Caco-2 (cell line): ENCODE data around the gene RTN4RL1. TPM values are rescaled to one million over a fixed set of nuclear protein-coding genes. Genes with fewer than 3 reads are reported as not detected.

ENCODE experiments used
- BruUV-seq: library from RNA; stranded (reverse); fragments of 400-500 nt; replicated peaks from 2 replicates; lab custom pipeline; 2021; lab: Mats Ljungman, UMichigan
- CTCF ChIA-PET: fragments of 300-600 bp; sonication (Branson Sonifier 250); formaldehyde crosslinking; loops from one replicate; lab custom pipeline; 2022; ENCODE audit warnings: antibody characterized with exemption; lab: Charles Lee
- POLR2A ChIA-PET: fragments of 300-600 bp; sonication (Branson Sonifier 250); formaldehyde crosslinking; loops from one replicate; lab custom pipeline; 2022; ENCODE audit warnings: antibody characterized with exemption; lab: Charles Lee
- DNase-seq, 2 experiments: peaks; one replicate each; pipeline versions ENCODE4 v3.0.0 to v3.0.0-alpha.2; 2020 to 2022
- H3K27me3 ChIP-seq: replicated peaks from 2 replicates; pipeline ENCODE4 v1.6.0; 2011; ENCODE audit warnings: low read length; ENCODE audit not compliant: control insufficient read depth, insufficient read depth
- H3K36me3 ChIP-seq: 2 replicates; pipeline ENCODE4 v1.5.1; 2011; ENCODE audit warnings: low read length; ENCODE audit not compliant: control insufficient read depth, insufficient read depth
- H3K4me1 ChIP-seq: fragments of 250-450 bp; sonication (Bioruptor Pico); 2 replicates; pipeline ENCODE4 v1.5.1; 2020; ENCODE audit warnings: mild to moderate bottlenecking
- H3K4me3 ChIP-seq: 2 replicates; pipeline ENCODE4 v1.5.1; 2011; ENCODE audit warnings: low read depth, mild to moderate bottlenecking, control low read depth, low read length
- H3K9me3 ChIP-seq: fragments of 250-450 bp; sonication (Bioruptor Pico); 2 replicates; pipeline ENCODE4 v1.5.1; 2020; ENCODE audit warnings: mild to moderate bottlenecking, moderate library complexity
- H3K27ac Mint-ChIP-seq: one replicate; pipeline ENCODE4 v1.8.0; 2022; ENCODE audit warnings: mixed read lengths; ENCODE audit not compliant: unreplicated experiment
- H3K27me3 Mint-ChIP-seq: one replicate; pipeline ENCODE4 v1.8.0; 2022; ENCODE audit warnings: mixed read lengths; ENCODE audit not compliant: insufficient read depth, unreplicated experiment
- H3K36me3 Mint-ChIP-seq: one replicate; pipeline ENCODE4 v1.8.0; 2022; ENCODE audit warnings: mild to moderate bottlenecking, mixed read lengths; ENCODE audit not compliant: insufficient read depth, unreplicated experiment
- H3K4me1 Mint-ChIP-seq: one replicate; pipeline ENCODE4 v1.8.0; 2022; ENCODE audit warnings: low read depth, mixed read lengths; ENCODE audit not compliant: unreplicated experiment
- H3K4me3 Mint-ChIP-seq: one replicate; pipeline ENCODE4 v1.8.0; 2022; ENCODE audit warnings: mild to moderate bottlenecking, moderate library complexity, mixed read lengths; ENCODE audit not compliant: unreplicated experiment
- H3K9me3 Mint-ChIP-seq: one replicate; pipeline ENCODE4 v1.8.0; 2022; ENCODE audit warnings: mixed read lengths; ENCODE audit not compliant: unreplicated experiment
- intact Hi-C: fragments of 100-400 bp; cut with micrococcal nuclease; formaldehyde crosslinking; loops from one replicate; pipeline ENCODE4 v1.10.0; 2022; ENCODE audit not compliant: unreplicated experiment
- total RNA-seq: library from RNA; stranded (reverse); gene quantifications from 2 replicates; pipeline ENCODE4 v1.2.3, GENCODE V29; 2022
- TF ChIP-seq, protein P1 (sequence below), 2 experiments: fragments of 200-600 bp in 1 of 2; IDR thresholded peaks; 1 replicate in 1 of 2; 2 replicates in 1 of 2; pipeline versions ENCODE4 v1.5.1 to v1.8.0; 2011 to 2022; ENCODE audit warnings: antibody characterized with exemption in 1 of 2, control low read depth in 1 of 2, inconsistent platforms in 1 of 2, low read depth in 1 of 2, low read length in 1 of 2, mild to moderate bottlenecking in 1 of 2, moderate library complexity in 1 of 2; ENCODE audit not compliant: insufficient read depth in 1 of 2, severe bottlenecking in 1 of 2, unreplicated experiment in 1 of 2

The RTN4RL1 gene
- total RNA-seq, 1 experiment from 2014 or later: 0.54 TPM

DNA sequence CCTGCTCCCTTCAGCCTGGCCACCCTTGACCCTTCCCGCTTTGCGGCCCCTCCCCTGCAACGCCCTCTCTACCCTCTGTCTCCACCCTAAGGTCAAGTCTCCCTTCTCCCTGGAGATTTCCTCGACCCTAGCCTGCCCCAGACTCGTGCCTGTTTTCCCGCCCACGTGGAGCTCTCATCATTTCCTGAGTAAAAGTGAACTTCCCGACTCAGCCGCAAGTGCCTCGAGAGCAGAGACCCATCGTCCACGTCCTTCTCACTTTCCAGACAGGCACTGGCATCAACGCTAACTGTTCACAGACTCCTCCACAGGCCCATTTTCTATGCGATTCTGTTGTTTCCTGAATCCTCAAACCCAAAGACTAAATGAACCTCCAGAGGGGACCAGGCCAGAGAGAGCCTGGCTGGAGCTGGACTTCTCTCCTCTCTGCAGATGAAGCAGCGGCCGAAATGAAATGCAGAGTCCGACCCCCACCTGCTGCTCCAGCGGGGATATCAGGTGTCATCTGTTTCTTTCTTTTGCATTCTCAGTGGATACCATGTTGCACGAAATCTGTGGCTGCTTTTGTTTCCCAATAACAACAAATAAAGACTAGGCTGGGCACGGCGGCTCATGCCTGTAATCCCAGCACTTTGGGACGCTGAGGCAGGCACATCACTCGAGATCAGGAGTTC is 52.5 kb downstream of the RTN4RL1 start:
- TF ChIP-seq, protein P1, sequence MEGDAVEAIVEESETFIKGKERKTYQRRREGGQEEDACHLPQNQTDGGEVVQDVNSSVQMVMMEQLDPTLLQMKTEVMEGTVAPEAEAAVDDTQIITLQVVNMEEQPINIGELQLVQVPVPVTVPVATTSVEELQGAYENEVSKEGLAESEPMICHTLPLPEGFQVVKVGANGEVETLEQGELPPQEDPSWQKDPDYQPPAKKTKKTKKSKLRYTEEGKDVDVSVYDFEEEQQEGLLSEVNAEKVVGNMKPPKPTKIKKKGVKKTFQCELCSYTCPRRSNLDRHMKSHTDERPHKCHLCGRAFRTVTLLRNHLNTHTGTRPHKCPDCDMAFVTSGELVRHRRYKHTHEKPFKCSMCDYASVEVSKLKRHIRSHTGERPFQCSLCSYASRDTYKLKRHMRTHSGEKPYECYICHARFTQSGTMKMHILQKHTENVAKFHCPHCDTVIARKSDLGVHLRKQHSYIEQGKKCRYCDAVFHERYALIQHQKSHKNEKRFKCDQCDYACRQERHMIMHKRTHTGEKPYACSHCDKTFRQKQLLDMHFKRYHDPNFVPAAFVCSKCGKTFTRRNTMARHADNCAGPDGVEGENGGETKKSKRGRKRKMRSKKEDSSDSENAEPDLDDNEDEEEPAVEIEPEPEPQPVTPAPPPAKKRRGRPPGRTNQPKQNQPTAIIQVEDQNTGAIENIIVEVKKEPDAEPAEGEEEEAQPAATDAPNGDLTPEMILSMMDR (IDR thresholded peaks at IDR 0.05; ENCODE audit: insufficient read depth in 1 of 2, low read depth in 1 of 2, low read length in 1 of 2, severe bottlenecking in 1 of 2, unreplicated experiment in 1 of 2): no peak
- DNase-seq: no peak
- Histone ChIP-seq H3K9me3 (no peaks in the 10 kb centered on the region; the same call in 1 of the 2 replicates), H3K36me3 (no peaks in the 10 kb centered on the region), H3K4me3 (no peak overlapping the region), H3K27me3 (no peaks in the 10 kb centered on the region), H3K4me1 (peaks cover 9% of the 10 kb centered on the region)
- POLR2A ChIA-PET: no interaction called here
- H3K36me3 Mint-ChIP-seq: peaks cover 6% of the 10 kb centered on the region
- no peaks in the 10 kb centered on the region for H3K27me3 Mint-ChIP-seq
- no peak overlapping the region for H3K27ac Mint-ChIP-seq
- intact Hi-C loops: no loop called here
- peaks cover 23% of the 10 kb centered on the region for H3K4me1 Mint-ChIP-seq
- BruUV-seq: no TSS peak
- peaks cover 9% of the 10 kb centered on the region for H3K9me3 Mint-ChIP-seq
- no peak overlapping the region for H3K4me3 Mint-ChIP-seq
- CTCF ChIA-PET: no interaction called here

GRCh38 chr17:1970843-1971384 is 54.2 kb downstream of the RTN4RL1 start:
- CTCF ChIA-PET: no interaction called here
- H3K36me3 ChIP-seq: no peaks in the 10 kb centered on the region
- H3K36me3 Mint-ChIP-seq: peaks cover 6% of the 10 kb centered on the region
- intact Hi-C loops: no loop called here
- H3K27me3 Mint-ChIP-seq: no peaks in the 10 kb centered on the region
- BruUV-seq: no TSS peak
- no peak overlapping the region for H3K4me3 Mint-ChIP-seq
- POLR2A ChIA-PET: no interaction called here
- DNase-seq: no peak
- H3K4me3 ChIP-seq: no peak overlapping the region
- no peaks in the 10 kb centered on the region; the same call in 1 of the 2 replicates for H3K9me3 ChIP-seq
- no peak overlapping the region for H3K27ac Mint-ChIP-seq
- H3K9me3 Mint-ChIP-seq: peaks cover 9% of the 10 kb centered on the region
- H3K4me1 Mint-ChIP-seq: peaks cover 29% of the 10 kb centered on the region
- TF ChIP-seq, protein P1 (IDR thresholded peaks at IDR 0.05; ENCODE audit: insufficient read depth in 1 of 2, low read depth in 1 of 2, low read length in 1 of 2, severe bottlenecking in 1 of 2, unreplicated experiment in 1 of 2): no peak
- H3K27me3 ChIP-seq: no peaks in the 10 kb centered on the region
- peaks cover 16% of the 10 kb centered on the region for H3K4me1 ChIP-seq

DNA sequence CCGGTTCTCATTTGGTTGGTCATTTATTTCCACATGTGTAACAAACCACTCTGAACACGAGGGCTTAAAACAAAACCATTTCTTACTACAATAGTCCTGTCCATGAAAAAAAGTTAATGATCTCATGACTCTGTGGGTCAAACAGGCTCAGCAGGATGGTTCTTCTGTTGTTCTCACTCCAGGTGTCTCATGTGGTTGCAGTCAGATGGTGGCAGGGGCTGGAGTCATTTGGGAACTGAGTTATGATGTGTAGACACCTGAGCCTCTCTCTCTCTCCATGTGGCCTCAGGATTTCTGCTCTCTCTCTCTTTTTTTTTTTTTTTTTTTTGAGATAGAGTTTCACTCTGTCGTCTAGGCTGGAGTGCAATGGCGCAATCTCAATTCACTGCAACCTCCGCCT is 55.4 kb downstream of the RTN4RL1 start:
- H3K27me3 Mint-ChIP-seq: no peaks in the 10 kb centered on the region
- intact Hi-C loops: no loop called here
- Histone ChIP-seq H3K9me3 (no peaks in the 10 kb centered on the region; the same call in 1 of the 2 replicates), H3K36me3 (no peaks in the 10 kb centered on the region), H3K4me1 (peaks cover 16% of the 10 kb centered on the region), H3K4me3 (no peak overlapping the region), H3K27me3 (no peaks in the 10 kb centered on the region)
- H3K4me1 Mint-ChIP-seq: peaks cover 28% of the 10 kb centered on the region
- peaks cover 6% of the 10 kb centered on the region for H3K36me3 Mint-ChIP-seq
- no peak overlapping the region for H3K27ac Mint-ChIP-seq
- peaks cover 9% of the 10 kb centered on the region for H3K9me3 Mint-ChIP-seq
- TF ChIP-seq, protein P1 (IDR thresholded peaks at IDR 0.05; ENCODE audit: insufficient read depth in 1 of 2, low read depth in 1 of 2, low read length in 1 of 2, severe bottlenecking in 1 of 2, unreplicated experiment in 1 of 2): no peak
- POLR2A ChIA-PET: no interaction called here
- CTCF ChIA-PET: no interaction called here
- no peak overlapping the region for H3K4me3 Mint-ChIP-seq
- BruUV-seq: no TSS peak
- no peak for DNase-seq
